AG09309 (cell line): Measurements from ENCODE around the gene ZNF385C.

Experiments
- DNase-seq: peaks from one replicate; pipeline ENCODE4 v3.0.0-alpha.2; 2010; ENCODE audit warnings: low read depth
- H3K4me3 ChIP-seq: 2 replicates; pipeline ENCODE4 v1.5.1; 2011; ENCODE audit warnings: mild to moderate bottlenecking, low read depth, low read length, moderate library complexity; ENCODE audit not compliant: control insufficient read depth
- CTCF ChIP-seq: IDR thresholded peaks from 2 replicates; pipeline ENCODE4 v1.5.1; 2011; ENCODE audit warnings: mild to moderate bottlenecking, low read depth, low read length, inconsistent platforms; ENCODE audit not compliant: insufficient read depth, control insufficient read depth; ENCODE audit errors: missing control alignments

The ZNF385C gene

GRCh38 chr17:42106009-42106408 lies 7.7 kb upstream of the ZNF385C start:
- TF ChIP-seq CTCF, result no peak
- DNase-seq, result no peak
- no peak overlapping the region for H3K4me3 ChIP-seq

- DNase-seq, result no peak
- H3K4me3 ChIP-seq, result no peak overlapping the region
- no peak for TF ChIP-seq CTCF
These were observed 6.0 kb upstream of the ZNF385C start for GRCh38 chr17:42104264-42104663.

GRCh38 chr17:42103221-42103954 lies 5.1 kb upstream of the ZNF385C start:
- TF ChIP-seq CTCF, result no peak
- H3K4me3 ChIP-seq, result no peak overlapping the region
- no peak for DNase-seq

GRCh38 chr17:42101513-42102292 lies 3.4 kb upstream of the ZNF385C start:
- no peak overlapping the region for H3K4me3 ChIP-seq
- TF ChIP-seq CTCF, result peak; percentile 91
- DNase-seq, result no peak

- no peak for DNase-seq
- TF ChIP-seq CTCF, result no peak
- H3K4me3 ChIP-seq, result no peak overlapping the region
These were observed 592 bp upstream of the ZNF385C start for GRCh38 chr17:42098730-42099399.

GRCh38 chr17:42096360-42097111 lies 1.7 kb downstream of the ZNF385C start:
- no peak for TF ChIP-seq CTCF
- no peak for DNase-seq
- no peak overlapping the region for H3K4me3 ChIP-seq
